ENCODE results near the gene NCF4.

The NCF4 gene

GRCh38 chr22:36924151-36924698 is 63.4 kb downstream of the NCF4 start:
- DNase-seq: no peak

DNA sequence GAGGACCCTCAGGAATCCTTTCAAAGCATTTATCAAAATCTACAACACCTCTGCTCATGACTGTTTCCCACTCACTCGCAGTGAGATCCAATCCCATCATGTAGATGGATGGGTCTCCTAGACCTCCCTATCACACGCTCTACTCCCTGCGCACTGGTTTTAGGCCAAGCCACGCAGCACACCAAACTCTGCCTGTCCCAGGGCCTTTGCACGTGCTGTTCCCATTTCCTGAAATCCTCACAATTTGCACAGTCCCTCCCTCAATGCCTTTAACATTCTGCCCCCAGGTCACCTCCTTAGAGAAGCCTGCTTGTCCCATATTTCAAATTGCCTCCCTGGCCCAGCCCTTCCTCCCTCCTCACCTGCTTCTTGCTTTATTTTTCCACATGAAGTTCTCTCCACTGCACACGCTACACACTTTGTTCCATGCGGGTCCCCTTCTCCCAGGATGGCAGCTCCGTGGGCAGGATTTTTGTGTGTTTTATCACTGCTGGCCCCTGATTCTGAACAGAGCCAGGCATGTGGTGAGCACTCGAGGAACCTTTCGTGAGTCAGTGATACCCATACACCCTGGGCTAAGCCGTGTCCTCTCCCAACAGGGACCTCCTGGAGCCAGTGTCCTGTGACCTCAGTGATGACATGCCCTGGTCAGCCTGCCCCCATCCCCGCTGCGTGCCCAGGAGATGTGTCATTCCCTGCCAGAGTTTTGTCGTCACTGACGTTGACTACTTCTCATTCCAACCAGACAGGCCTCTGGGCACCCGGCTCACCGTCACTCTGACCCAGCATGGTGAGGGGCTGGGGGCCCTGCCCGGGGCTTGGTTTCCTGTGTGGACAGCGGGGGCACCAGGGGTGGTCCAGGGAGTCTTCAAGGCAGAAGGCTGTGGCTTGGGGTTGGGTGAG is 64.8 kb downstream of the NCF4 start:
- no peak for DNase-seq

- no peak for DNase-seq
These were observed 65.5 kb downstream of the NCF4 start for GRCh38 chr22:36926309-36926708.

DNA sequence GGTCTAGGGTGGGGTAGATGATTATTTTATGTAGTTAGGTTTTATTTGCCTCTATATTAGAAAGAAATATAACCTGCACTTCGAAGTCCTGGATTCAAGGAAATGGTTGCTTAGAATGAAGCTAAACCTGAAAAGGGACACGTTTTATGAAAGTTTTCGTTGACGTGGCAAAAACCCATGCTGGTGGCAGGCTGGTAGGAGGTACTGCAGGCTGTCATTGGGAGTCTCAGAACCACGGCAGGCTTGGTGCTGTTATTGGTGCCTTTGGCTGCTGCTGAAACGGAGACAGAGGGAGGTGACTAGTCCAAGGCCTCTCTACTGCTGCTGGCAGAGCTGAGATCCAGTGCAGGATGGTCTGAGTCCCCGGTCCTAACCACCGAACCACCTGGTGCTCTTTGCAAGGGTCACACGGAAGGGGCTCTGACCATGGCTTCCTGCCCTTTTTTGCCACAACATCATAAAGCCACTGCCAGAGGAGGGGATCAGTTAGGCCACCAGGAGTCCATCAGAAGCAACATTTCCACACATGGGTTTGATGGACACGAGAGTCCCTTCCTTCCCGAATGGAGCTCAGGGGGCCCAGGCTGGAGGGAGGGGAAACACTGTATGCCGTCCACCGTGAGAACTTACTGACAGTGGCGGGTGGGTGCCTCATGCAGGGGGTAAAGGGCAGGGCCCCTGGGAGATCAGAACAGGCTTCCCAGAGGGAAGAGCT is 66.1 kb downstream of the NCF4 start:
- no peak for DNase-seq
